SK-N-SH (cell line): ENCODE data around the gene AIF1L. TPM values are rescaled to one million over a fixed set of nuclear protein-coding genes. Genes with fewer than 3 reads are reported as not detected.

Experiments
- CTCF ChIA-PET: fragments of 300-600, 350-600 bp; formaldehyde crosslinking; extraction: SDS; loops from one replicate; lab custom pipeline; 2021; lab: Yijun Ruan, JAX
- POLR2A ChIA-PET: fragments of 350-600 bp; sonication (Branson Sonifier 250); formaldehyde crosslinking; extraction: SDS; loops from one replicate; lab custom pipeline; 2020; ENCODE audit warnings: antibody characterized with exemption, inconsistent platforms; lab: Yijun Ruan, JAX
- DNase-seq: peaks from one replicate; pipeline ENCODE4 v3.0.0; 2012
- H2AFZ ChIP-seq: fragments of 200-600 bp; sonication (generic); 2 replicates; pipeline ENCODE4 v1.8.1; 2016; ENCODE audit warnings: antibody characterized with exemption, mild to moderate bottlenecking, low read depth
- H3F3A ChIP-seq: fragments of 200-600 bp; sonication (generic); replicated peaks from 2 replicates; pipeline ENCODE3; 2016; ENCODE audit warnings: antibody characterized with exemption, mild to moderate bottlenecking; ENCODE audit not compliant: insufficient read depth
- H3K27ac ChIP-seq, 2 experiments: fragments of 200-500 bp in 1 of 2; fragments of 200-600 bp in 1 of 2; sonication (Bioruptor generic) in 1 of 2; sonication (generic), shearing (Covaris generic) in 1 of 2; 2 replicates each; pipeline versions ENCODE4 v1.5.1 to v1.6.1; 2014 to 2016; ENCODE audit warnings: low read depth in 2 of 2, inconsistent platforms in 1 of 2, low read length in 1 of 2, mild to moderate bottlenecking in 1 of 2, mixed read lengths in 1 of 2
- H3K27me3 ChIP-seq: fragments of 200-600 bp; sonication (generic), shearing (Covaris generic); 2 replicates; pipeline ENCODE4 v1.6.1; 2016; ENCODE audit warnings: mixed run types; ENCODE audit not compliant: insufficient read depth
- H3K36me3 ChIP-seq, 2 experiments: fragments of 200-500 bp in 1 of 2; fragments of 200-600 bp in 1 of 2; sonication (Bioruptor generic) in 1 of 2; sonication (generic) in 1 of 2; replicated peaks in 1 of 2; 2 replicates each; pipeline versions ENCODE3 to v1.5.1; 2014 to 2016; ENCODE audit warnings: low read length in 1 of 2, mild to moderate bottlenecking in 1 of 2; ENCODE audit not compliant: insufficient read depth in 2 of 2, control insufficient read depth in 1 of 2
- H3K4me1 ChIP-seq, 2 experiments: fragments of 200-500 bp in 1 of 2; fragments of 200-600 bp in 1 of 2; sonication (Bioruptor generic) in 1 of 2; sonication (generic), shearing (Covaris generic) in 1 of 2; 2 replicates each; pipeline versions ENCODE4 v1.5.1 to v1.6.1; 2014 to 2016; ENCODE audit warnings: low read depth in 1 of 2, low read length in 1 of 2, mixed run types in 1 of 2; ENCODE audit not compliant: insufficient read depth in 2 of 2, control insufficient read depth in 1 of 2
- H3K4me2 ChIP-seq: fragments of 200-600 bp; sonication (generic), shearing (Covaris generic); 2 replicates; pipeline ENCODE4 v1.6.1; 2017; ENCODE audit warnings: mixed run types
- H3K4me3 ChIP-seq, 2 experiments: fragments of 200-500 bp in 1 of 2; fragments of 200-600 bp in 1 of 2; sonication (Bioruptor generic) in 1 of 2; sonication (generic), shearing (Covaris generic) in 1 of 2; 2 replicates each; pipeline versions ENCODE4 v1.5.1 to v1.8.1; 2014 to 2016; ENCODE audit warnings: low read depth in 2 of 2, inconsistent platforms in 1 of 2, low read length in 1 of 2, mild to moderate bottlenecking in 1 of 2, mixed read lengths in 1 of 2, moderate library complexity in 1 of 2
- H3K79me2 ChIP-seq: fragments of 200-600 bp; sonication (generic); 2 replicates; pipeline ENCODE4 v1.8.1; 2017; ENCODE audit warnings: mild to moderate bottlenecking; ENCODE audit not compliant: insufficient read depth
- H3K9ac ChIP-seq: fragments of 200-600 bp; sonication (generic); 2 replicates; pipeline ENCODE4 v1.6.1; 2017; ENCODE audit warnings: mixed run types
- H3K9me2 ChIP-seq: fragments of 200-600 bp; sonication (generic); 2 replicates; pipeline ENCODE4 v1.6.1; 2017; ENCODE audit warnings: mixed run types
- H3K9me3 ChIP-seq: fragments of 200-600 bp; sonication (generic); 2 replicates; pipeline ENCODE4 v1.6.1; 2017; ENCODE audit warnings: mixed run types, mild to moderate bottlenecking, moderate library complexity
- H4K20me1 ChIP-seq: fragments of 200-600 bp; sonication (generic); 2 replicates; pipeline ENCODE4 v1.6.1; 2017; ENCODE audit warnings: mild to moderate bottlenecking, mixed run types; ENCODE audit not compliant: insufficient read depth
- CHD2 ChIP-seq: fragments of 150-350 bp; IDR thresholded peaks from 2 replicates; pipeline ENCODE4 v1.6.1; 2018; ENCODE audit warnings: low read length; ENCODE audit not compliant: partially characterized antibody
- FOSL2 ChIP-seq: IDR thresholded peaks from 2 replicates; pipeline ENCODE4 v1.4.0; 2012; ENCODE audit warnings: low read depth, mild to moderate bottlenecking, moderate library complexity, borderline replicate concordance
- GABPA ChIP-seq: IDR thresholded peaks from 2 replicates; pipeline ENCODE4 v1.4.0; 2012; ENCODE audit warnings: low read depth, mild to moderate bottlenecking
- IRF3 ChIP-seq: fragments of 150-350 bp; IDR thresholded peaks from 2 replicates; pipeline ENCODE4 v1.6.1; 2016; ENCODE audit warnings: mild to moderate bottlenecking, low read depth, low read length
- NFIC ChIP-seq: IDR thresholded peaks from 2 replicates; pipeline ENCODE4 v1.4.0; 2012; ENCODE audit warnings: borderline replicate concordance
- NRF1 ChIP-seq: IDR thresholded peaks from 2 replicates; pipeline ENCODE4 v1.6.1; 2012; ENCODE audit warnings: low read depth, mild to moderate bottlenecking, low read length
- RAD21 ChIP-seq: IDR thresholded peaks from 2 replicates; pipeline ENCODE4 v1.6.1; 2012; ENCODE audit warnings: mild to moderate bottlenecking, low read length
- RXRA ChIP-seq: IDR thresholded peaks from 2 replicates; pipeline ENCODE4 v1.4.0; 2012; ENCODE audit warnings: low read depth, mild to moderate bottlenecking, borderline replicate concordance
- SIN3A ChIP-seq: IDR thresholded peaks from 2 replicates; pipeline ENCODE4 v1.6.1; 2012; ENCODE audit warnings: low read depth, mild to moderate bottlenecking, low read length, moderate library complexity, borderline replicate concordance
- TAF1 ChIP-seq: IDR thresholded peaks from 2 replicates; pipeline ENCODE4 v1.6.1; 2012; ENCODE audit warnings: low read depth, mild to moderate bottlenecking, low read length, moderate library complexity, borderline replicate concordance
- TCF12 ChIP-seq: IDR thresholded peaks from 2 replicates; pipeline ENCODE4 v1.4.0; 2012
- WGBS: methylation state at CpG from one replicate; pipeline ENCODE4 v1.1.6; 2017; ENCODE audit warnings: low lambda C conversion rate; 5-methylcytosine and 5-hydroxymethylcytosine counted together
- polyA plus RNA-seq, 3 experiments: library from polyadenylated mRNA; depleted of rRNA; stranded (reverse); fragments of >200 nt; gene quantifications; 2 replicates each; pipeline ENCODE4 v1.2.3, GENCODE V29; 2012
- TF ChIP-seq, protein P1 (sequence below): IDR thresholded peaks from 2 replicates; pipeline ENCODE4 v1.6.1; 2012; ENCODE audit warnings: mild to moderate bottlenecking, low read depth, low read length, moderate library complexity

The AIF1L gene
- polyA plus RNA-seq, 1 of the 3 experiments (the other 2 are of a cell fraction): 0.26 TPM

DNA sequence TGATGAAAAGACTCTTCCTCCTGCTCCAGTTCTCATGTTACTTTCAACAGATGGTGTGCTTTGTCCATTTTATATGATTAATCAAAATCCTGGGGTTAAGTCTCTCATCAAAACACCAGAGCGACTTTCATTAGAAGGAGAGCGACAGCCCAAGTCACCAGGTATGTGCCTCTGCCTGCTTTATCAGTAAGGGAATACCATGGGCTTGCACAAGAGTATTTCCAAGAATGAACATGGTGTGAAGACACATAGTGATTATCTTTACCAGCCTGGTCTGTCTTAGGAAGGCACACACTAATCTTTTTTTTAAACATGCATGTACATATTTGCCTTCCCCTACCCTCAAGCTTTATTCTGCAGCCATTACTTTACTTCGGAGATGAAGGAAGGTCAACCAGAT is 44.2 kb downstream of the AIF1L start:
- Histone ChIP-seq H2AFZ (no peak overlapping the region), H3K4me2 (no peak overlapping the region), H3K4me3 (no peak overlapping the region), H3K36me3 (peaks cover 73 to 84% of the 10 kb centered on the region in 2 experiments), H4K20me1 (no peaks in the 10 kb centered on the region), H3K79me2 (no peaks in the 10 kb centered on the region), H3F3A (no peaks in the 10 kb centered on the region), H3K9me2 (no peaks in the 10 kb centered on the region), H3K4me1 (no peaks in the 10 kb centered on the region), H3K9ac (no peak overlapping the region), H3K27ac (no peak overlapping the region), H3K9me3 (no peaks in the 10 kb centered on the region), H3K27me3 (no peaks in the 10 kb centered on the region)
- CTCF ChIA-PET: interaction anchor here (1.1 kb wide), 1 partner anchor 94 kb away, joined by 3 read pairs; no protein-coding TSS in a partner anchor
- TF ChIP-seq RAD21 (no peak), CHD2 (no peak)
- POLR2A ChIA-PET: no interaction called here
- no peak for DNase-seq
- 96% methylated on average over 3 of the region's 3 CpGs for whole genome bisulfite sequencing

- no peaks in the 10 kb centered on the region for H3K4me1 ChIP-seq
- H3K9me3 ChIP-seq: no peaks in the 10 kb centered on the region
- H2AFZ ChIP-seq: no peak overlapping the region
- no peak overlapping the region for H3K4me2 ChIP-seq
- ChIA-PET POLR2A (no interaction called here), CTCF (no interaction called here)
- H3F3A ChIP-seq: no peaks in the 10 kb centered on the region
- H3K36me3 ChIP-seq: peaks cover 63 to 80% of the 10 kb centered on the region in 2 experiments
- H3K4me3 ChIP-seq: no peak overlapping the region
- no peaks in the 10 kb centered on the region for H3K9me2 ChIP-seq
- no peaks in the 10 kb centered on the region for H3K27me3 ChIP-seq
- no peaks in the 10 kb centered on the region for H4K20me1 ChIP-seq
- WGBS: 98% methylated on average over 3 of the region's 3 CpGs
- TF ChIP-seq SIN3A (no peak), TCF12 (no peak), CHD2 (no peak), RAD21 (no peak), NRF1 (no peak), FOSL2 (no peak), RXRA (no peak), NFIC (no peak), IRF3 (no peak), GABPA (no peak), TAF1 (no peak)
- TF ChIP-seq, protein P1, sequence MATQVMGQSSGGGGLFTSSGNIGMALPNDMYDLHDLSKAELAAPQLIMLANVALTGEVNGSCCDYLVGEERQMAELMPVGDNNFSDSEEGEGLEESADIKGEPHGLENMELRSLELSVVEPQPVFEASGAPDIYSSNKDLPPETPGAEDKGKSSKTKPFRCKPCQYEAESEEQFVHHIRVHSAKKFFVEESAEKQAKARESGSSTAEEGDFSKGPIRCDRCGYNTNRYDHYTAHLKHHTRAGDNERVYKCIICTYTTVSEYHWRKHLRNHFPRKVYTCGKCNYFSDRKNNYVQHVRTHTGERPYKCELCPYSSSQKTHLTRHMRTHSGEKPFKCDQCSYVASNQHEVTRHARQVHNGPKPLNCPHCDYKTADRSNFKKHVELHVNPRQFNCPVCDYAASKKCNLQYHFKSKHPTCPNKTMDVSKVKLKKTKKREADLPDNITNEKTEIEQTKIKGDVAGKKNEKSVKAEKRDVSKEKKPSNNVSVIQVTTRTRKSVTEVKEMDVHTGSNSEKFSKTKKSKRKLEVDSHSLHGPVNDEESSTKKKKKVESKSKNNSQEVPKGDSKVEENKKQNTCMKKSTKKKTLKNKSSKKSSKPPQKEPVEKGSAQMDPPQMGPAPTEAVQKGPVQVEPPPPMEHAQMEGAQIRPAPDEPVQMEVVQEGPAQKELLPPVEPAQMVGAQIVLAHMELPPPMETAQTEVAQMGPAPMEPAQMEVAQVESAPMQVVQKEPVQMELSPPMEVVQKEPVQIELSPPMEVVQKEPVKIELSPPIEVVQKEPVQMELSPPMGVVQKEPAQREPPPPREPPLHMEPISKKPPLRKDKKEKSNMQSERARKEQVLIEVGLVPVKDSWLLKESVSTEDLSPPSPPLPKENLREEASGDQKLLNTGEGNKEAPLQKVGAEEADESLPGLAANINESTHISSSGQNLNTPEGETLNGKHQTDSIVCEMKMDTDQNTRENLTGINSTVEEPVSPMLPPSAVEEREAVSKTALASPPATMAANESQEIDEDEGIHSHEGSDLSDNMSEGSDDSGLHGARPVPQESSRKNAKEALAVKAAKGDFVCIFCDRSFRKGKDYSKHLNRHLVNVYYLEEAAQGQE: no peak
- H3K9ac ChIP-seq: no peak overlapping the region
- no peak for DNase-seq
- no peaks in the 10 kb centered on the region for H3K79me2 ChIP-seq
- H3K27ac ChIP-seq: no peak overlapping the region
Measured at GRCh38 chr9:131142160-131142559, 45.8 kb downstream of the AIF1L start.
